Body of pancreas (tissue), 4 donors: Measurements from ENCODE around the gene RUNX3. TPM values are rescaled to one million over a fixed set of nuclear protein-coding genes. Genes with fewer than 3 reads are reported as not detected.

ENCODE experiments used
- ATAC-seq: fragments of 150-250 bp; one replicate; pipeline ENCODE4 v1.9.1; 2016
- DNase-seq, 4 donors: peaks; one replicate each; pipeline ENCODE4 v3.0.0-alpha.2; 2019
- H3K27ac ChIP-seq, 4 donors: fragments of 200-600 bp; sonication (generic); 1 replicate in 3 of 4; 2 replicates in 1 of 4; pipeline versions ENCODE4 v1.5.1 to v1.6.1; 2016 to 2019; ENCODE audit warnings: mild to moderate bottlenecking in 1 of 4, mixed read lengths in 1 of 4, moderate library complexity in 1 of 4
- H3K27me3 ChIP-seq, 2 donors: fragments of 200-600 bp; sonication (generic); one replicate each; pipeline ENCODE4 v1.6.0; 2016; ENCODE audit warnings: mild to moderate bottlenecking in 1 of 2
- H3K36me3 ChIP-seq, 2 donors: fragments of 200-600 bp; sonication (generic); replicated peaks in 1 of 2; 2 replicates each; pipeline ENCODE4 v1.5.1; 2016; ENCODE audit warnings: low read depth in 2 of 2; ENCODE audit not compliant: insufficient read depth in 1 of 2
- H3K4me1 ChIP-seq: fragments of 200-600 bp; sonication (generic); one replicate; pipeline ENCODE4 v1.6.0; 2016
- H3K4me3 ChIP-seq, 2 donors: fragments of 200-600 bp; sonication (generic); 1 replicate in 1 of 2; 2 replicates in 1 of 2; pipeline ENCODE4 v1.5.1; 2016 to 2019
- H3K9me3 ChIP-seq, 3 donors: fragments of 200-600 bp; sonication (generic); 1 replicate in 2 of 3; 2 replicates in 1 of 3; pipeline ENCODE4 v1.5.1; 2016
- CTCF ChIP-seq, 7 experiments: fragments of 450-650 bp in 4 of 7; fragments of 200-600 bp in 3 of 7; sonication (generic) in 3 of 7; IDR thresholded peaks; one replicate each; pipeline ENCODE4 v1.5.1; 2016 to 2019; ENCODE audit warnings: antibody characterized with exemption in 7 of 7
- POLR2A ChIP-seq, 3 donors: fragments of 450-650 bp; IDR thresholded peaks; one replicate each; pipeline ENCODE4 v1.6.1; 2016; ENCODE audit warnings: antibody characterized with exemption in 3 of 3, mild to moderate bottlenecking in 2 of 3
- WGBS, 2 donors: methylation state at CpG; one replicate each; pipeline ENCODE4 v1.1.5; 2017; 5-methylcytosine and 5-hydroxymethylcytosine counted together
- intact Hi-C: fragments of 100-400 bp; cut with DNase I; formaldehyde crosslinking; loops from one replicate; pipeline ENCODE4 v1.15.1; 2023
- total RNA-seq, 2 donors: library from RNA; depleted of rRNA; stranded (reverse); fragments of >200 nt; gene quantifications; one replicate each; pipeline ENCODE4 v1.1.0, GENCODE V29; 2016

RUNX3 gene
- total RNA-seq, 2 donors from 2014 or later, result 0.26 TPM; not detected in 1

GRCh38 chr1:24881034-24881433 lies 49.0 kb downstream of the RUNX3 start:
- TF ChIP-seq CTCF (IDR thresholded peaks at IDR 0.05), result no peak
- TF ChIP-seq POLR2A (IDR thresholded peaks at IDR 0.05), result no peak
- intact Hi-C loops, result no loop called here

GRCh38 chr1:24878775-24879742 lies 51.0 kb downstream of the RUNX3 start:
- H3K4me3 ChIP-seq, result no peak overlapping the region
- ATAC-seq, result no peak
- no peaks in the 10 kb centered on the region for H3K27me3 ChIP-seq
- intact Hi-C loops, result no loop called here
- TF ChIP-seq POLR2A (IDR thresholded peaks at IDR 0.05) (no peak), CTCF (IDR thresholded peaks at IDR 0.05) (no peak)
- WGBS, 2 donors, result 71 to 78% methylated on average over 5 to 7 of the region's 7 CpGs
- no peaks in the 10 kb centered on the region for H3K36me3 ChIP-seq
- H3K27ac ChIP-seq, result no peak overlapping the region
- DNase-seq, result no peak
- no peaks in the 10 kb centered on the region for H3K4me1 ChIP-seq
- no peaks in the 10 kb centered on the region for H3K9me3 ChIP-seq

More at GRCh38 chr1:24881034-24881433, 49.0 kb downstream of the RUNX3 start:
- DNase-seq, result no peak
- no peak for ATAC-seq
- H3K36me3 ChIP-seq, result no peaks in the 10 kb centered on the region
- no peaks in the 10 kb centered on the region for H3K9me3 ChIP-seq
- no peaks in the 10 kb centered on the region for H3K4me1 ChIP-seq
- 11 to 17% methylated on average over 1 of the region's 1 CpG for WGBS, 2 donors
- no peak overlapping the region for H3K4me3 ChIP-seq
- no peaks in the 10 kb centered on the region for H3K27me3 ChIP-seq
- H3K27ac ChIP-seq, result no peak overlapping the region

- no peak for DNase-seq
- WGBS, 2 donors, result 78 to 82% methylated on average over 6 of the region's 6 CpGs
- TF ChIP-seq CTCF (IDR thresholded peaks at IDR 0.05), result no peak
- no peak for TF ChIP-seq POLR2A (IDR thresholded peaks at IDR 0.05)
- Histone ChIP-seq H3K4me1 (no peaks in the 10 kb centered on the region), H3K9me3 (no peaks in the 10 kb centered on the region), H3K27ac (no peak overlapping the region), H3K27me3 (no peaks in the 10 kb centered on the region), H3K4me3 (no peak overlapping the region), H3K36me3 (no peaks in the 10 kb centered on the region)
- no peak for ATAC-seq
- intact Hi-C loops, result no loop called here
Measured at GRCh38 chr1:24878045-24878444, 52.0 kb downstream of the RUNX3 start.

- Histone ChIP-seq H3K27me3 (no peaks in the 10 kb centered on the region), H3K4me3 (no peak overlapping the region), H3K27ac (no peak overlapping the region), H3K4me1 (no peaks in the 10 kb centered on the region), H3K36me3 (no peaks in the 10 kb centered on the region), H3K9me3 (no peaks in the 10 kb centered on the region)
- ATAC-seq (no peak), DNase-seq (no peak)
- TF ChIP-seq POLR2A (IDR thresholded peaks at IDR 0.05) (no peak), CTCF (IDR thresholded peaks at IDR 0.05) (no peak)
- 74 to 76% methylated on average over 4 to 5 of the region's 8 CpGs for WGBS, 2 donors
- intact Hi-C loops, result no loop called here
Measured at GRCh38 chr1:24875991-24876506, 54.0 kb downstream of the RUNX3 start.
